ENCODE data around the gene DIP2C.

DNA sequence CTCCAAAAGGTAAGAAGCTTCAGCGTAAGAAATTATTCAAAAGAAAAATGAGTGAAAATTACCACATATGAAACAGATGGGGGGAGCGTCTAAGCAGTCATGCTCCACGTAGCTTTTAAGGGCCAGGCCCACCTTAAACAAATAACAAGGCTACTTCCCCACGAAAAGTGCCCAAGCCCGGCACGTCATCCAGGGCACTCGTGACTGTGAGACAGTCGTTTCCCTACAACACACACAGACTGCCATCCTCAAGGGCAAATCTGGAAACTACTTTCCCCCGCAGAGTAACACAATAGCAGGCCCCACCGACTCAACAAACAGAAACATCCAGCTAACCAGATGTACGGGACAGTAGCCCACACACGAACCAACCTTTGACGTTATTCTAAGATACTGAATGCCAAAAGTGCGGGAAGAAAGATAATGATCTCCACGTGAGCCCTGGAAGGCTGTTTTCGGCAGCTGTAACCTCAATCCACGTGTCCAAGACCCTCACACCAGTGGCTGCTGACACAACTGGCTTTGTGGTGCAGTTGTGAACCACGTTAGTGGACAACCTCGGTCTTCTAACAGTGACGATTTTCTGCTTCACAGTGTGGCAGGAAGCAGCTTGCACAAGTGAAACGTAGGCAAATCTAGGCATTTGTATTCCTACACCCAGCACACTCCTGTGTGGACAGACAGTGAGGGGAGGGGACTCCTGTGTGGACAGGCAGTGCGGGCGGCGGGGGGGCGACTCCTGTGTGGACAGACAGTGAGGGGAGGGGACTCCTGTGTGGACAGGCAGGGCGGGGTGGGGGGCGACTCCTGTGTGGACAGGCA is 302.5 kb downstream of the DIP2C start:
- no peak for TF ChIP-seq SMC3 (IDR thresholded peaks at IDR 0.05; ENCODE audit: low read depth, low read length)
- TF ChIP-seq, protein P1, sequence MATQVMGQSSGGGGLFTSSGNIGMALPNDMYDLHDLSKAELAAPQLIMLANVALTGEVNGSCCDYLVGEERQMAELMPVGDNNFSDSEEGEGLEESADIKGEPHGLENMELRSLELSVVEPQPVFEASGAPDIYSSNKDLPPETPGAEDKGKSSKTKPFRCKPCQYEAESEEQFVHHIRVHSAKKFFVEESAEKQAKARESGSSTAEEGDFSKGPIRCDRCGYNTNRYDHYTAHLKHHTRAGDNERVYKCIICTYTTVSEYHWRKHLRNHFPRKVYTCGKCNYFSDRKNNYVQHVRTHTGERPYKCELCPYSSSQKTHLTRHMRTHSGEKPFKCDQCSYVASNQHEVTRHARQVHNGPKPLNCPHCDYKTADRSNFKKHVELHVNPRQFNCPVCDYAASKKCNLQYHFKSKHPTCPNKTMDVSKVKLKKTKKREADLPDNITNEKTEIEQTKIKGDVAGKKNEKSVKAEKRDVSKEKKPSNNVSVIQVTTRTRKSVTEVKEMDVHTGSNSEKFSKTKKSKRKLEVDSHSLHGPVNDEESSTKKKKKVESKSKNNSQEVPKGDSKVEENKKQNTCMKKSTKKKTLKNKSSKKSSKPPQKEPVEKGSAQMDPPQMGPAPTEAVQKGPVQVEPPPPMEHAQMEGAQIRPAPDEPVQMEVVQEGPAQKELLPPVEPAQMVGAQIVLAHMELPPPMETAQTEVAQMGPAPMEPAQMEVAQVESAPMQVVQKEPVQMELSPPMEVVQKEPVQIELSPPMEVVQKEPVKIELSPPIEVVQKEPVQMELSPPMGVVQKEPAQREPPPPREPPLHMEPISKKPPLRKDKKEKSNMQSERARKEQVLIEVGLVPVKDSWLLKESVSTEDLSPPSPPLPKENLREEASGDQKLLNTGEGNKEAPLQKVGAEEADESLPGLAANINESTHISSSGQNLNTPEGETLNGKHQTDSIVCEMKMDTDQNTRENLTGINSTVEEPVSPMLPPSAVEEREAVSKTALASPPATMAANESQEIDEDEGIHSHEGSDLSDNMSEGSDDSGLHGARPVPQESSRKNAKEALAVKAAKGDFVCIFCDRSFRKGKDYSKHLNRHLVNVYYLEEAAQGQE (IDR thresholded peaks at IDR 0.05; ENCODE audit: low read depth, low read length) = no peak
- TF ChIP-seq, protein P2, sequence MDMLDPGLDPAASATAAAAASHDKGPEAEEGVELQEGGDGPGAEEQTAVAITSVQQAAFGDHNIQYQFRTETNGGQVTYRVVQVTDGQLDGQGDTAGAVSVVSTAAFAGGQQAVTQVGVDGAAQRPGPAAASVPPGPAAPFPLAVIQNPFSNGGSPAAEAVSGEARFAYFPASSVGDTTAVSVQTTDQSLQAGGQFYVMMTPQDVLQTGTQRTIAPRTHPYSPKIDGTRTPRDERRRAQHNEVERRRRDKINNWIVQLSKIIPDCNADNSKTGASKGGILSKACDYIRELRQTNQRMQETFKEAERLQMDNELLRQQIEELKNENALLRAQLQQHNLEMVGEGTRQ (IDR thresholded peaks at IDR 0.05; ENCODE audit: borderline replicate concordance, low read depth, low read length) = no peak
